ENCODE results near the gene PIK3R5. TPM values are rescaled to one million over a fixed set of nuclear protein-coding genes. Genes with fewer than 3 reads are reported as not detected.
"Not testable (repeated sequence)": the region's sequence is repeated elsewhere in the genome, so short reads cannot be mapped to it uniquely, and the experiment has no call there.

Gene PIK3R5
- total RNA-seq, 2 donors from 2014 or later, result 3.2 to 4.9 TPM

- no peak for ATAC-seq
- intact Hi-C loops (cut with DNase I, micrococcal nuclease), result no loop called here
- DNase-seq, result no peak
These were observed 108.5 kb downstream of the PIK3R5 start for GRCh38 chr17:8856869-8857575.

GRCh38 chr17:8856205-8856603 is 109.3 kb downstream of the PIK3R5 start:
- intact Hi-C loops (cut with DNase I, micrococcal nuclease); DNase-seq; ATAC-seq: not testable (repeated sequence)

- DNase-seq (no peak), ATAC-seq (no peak)
- intact Hi-C loops (cut with DNase I, micrococcal nuclease), result no loop called here
These were observed 109.9 kb downstream of the PIK3R5 start for GRCh38 chr17:8855477-8856204.

- intact Hi-C loops (cut with DNase I, micrococcal nuclease), result no loop called here
These were observed 113.9 kb downstream of the PIK3R5 start for GRCh38 chr17:8851600-8851999.

GRCh38 chr17:8849311-8850041 is 116.0 kb downstream of the PIK3R5 start:
- DNase-seq, result no peak
- intact Hi-C loops (cut with DNase I, micrococcal nuclease), result no loop called here
- ATAC-seq, result no peak

More at GRCh38 chr17:8851600-8851999, 113.9 kb downstream of the PIK3R5 start:
- ATAC-seq (no peak), DNase-seq (no peak)

GRCh38 chr17:8847891-8848290 is 117.6 kb downstream of the PIK3R5 start:
- ATAC-seq, result no peak
- intact Hi-C loops (cut with DNase I, micrococcal nuclease), result no loop called here
- DNase-seq, result no peak

GRCh38 chr17:8846768-8847211 is 118.7 kb downstream of the PIK3R5 start:
- intact Hi-C loops (cut with DNase I, micrococcal nuclease), result no loop called here
- DNase-seq (no peak), ATAC-seq (peak; percentile 52)

GRCh38 chr17:8844229-8845218 is 121.0 kb downstream of the PIK3R5 start:
- ATAC-seq (no peak), DNase-seq (no peak)

GRCh38 chr17:8843344-8843743 is 122.2 kb downstream of the PIK3R5 start:
- no peak for ATAC-seq
- no peak for DNase-seq
- intact Hi-C loops (cut with DNase I, micrococcal nuclease), result no loop called here

More at GRCh38 chr17:8844229-8845218, 121.0 kb downstream of the PIK3R5 start:
- intact Hi-C loops (cut with DNase I, micrococcal nuclease), result no loop called here

- no peak for DNase-seq
- ATAC-seq, result no peak
- intact Hi-C loops (cut with DNase I, micrococcal nuclease), result no loop called here
These were observed 123.7 kb downstream of the PIK3R5 start for GRCh38 chr17:8841844-8842243.

- intact Hi-C loops (cut with DNase I, micrococcal nuclease), result no loop called here
- peak; percentile 20 for ATAC-seq
- no peak for DNase-seq
These were observed 126.0 kb downstream of the PIK3R5 start for GRCh38 chr17:8839410-8839935.

GRCh38 chr17:8838551-8839095 is 126.9 kb downstream of the PIK3R5 start:
- intact Hi-C loops (cut with DNase I, micrococcal nuclease), result no loop called here
- DNase-seq, result no peak
- no peak for ATAC-seq

GRCh38 chr17:8837563-8838075 is 127.9 kb downstream of the PIK3R5 start:
- DNase-seq, result no peak
- intact Hi-C loops (cut with DNase I, micrococcal nuclease), result no loop called here
- ATAC-seq, result no peak

- intact Hi-C loops (cut with DNase I, micrococcal nuclease), result no loop called here
- DNase-seq (no peak), ATAC-seq (no peak)
These were observed 128.5 kb downstream of the PIK3R5 start for GRCh38 chr17:8836821-8837562.

GRCh38 chr17:8835631-8836364 is 129.7 kb downstream of the PIK3R5 start:
- intact Hi-C loops (cut with DNase I, micrococcal nuclease), result no loop called here
- ATAC-seq, result no peak
- no peak for DNase-seq

GRCh38 chr17:8835106-8835505 is 130.4 kb downstream of the PIK3R5 start:
- intact Hi-C loops (cut with DNase I, micrococcal nuclease), result no loop called here
- ATAC-seq (no peak), DNase-seq (no peak)
